Activated CD8-positive, alpha-beta memory T cell treated with anti-CD3 and anti-CD28 coated beads, Interleukin-2, amount 50 U/mL, for 48 hours (primary cell): ENCODE data around the gene KRTAP2-4.
"Not testable (repeated sequence)": the region's sequence is repeated elsewhere in the genome, so short reads cannot be mapped to it uniquely, and the experiment has no call there.

ENCODE experiments used
- DNase-seq: peaks from one replicate; pipeline ENCODE4 v3.0.0-alpha.2; 2020

The KRTAP2-4 gene

DNA sequence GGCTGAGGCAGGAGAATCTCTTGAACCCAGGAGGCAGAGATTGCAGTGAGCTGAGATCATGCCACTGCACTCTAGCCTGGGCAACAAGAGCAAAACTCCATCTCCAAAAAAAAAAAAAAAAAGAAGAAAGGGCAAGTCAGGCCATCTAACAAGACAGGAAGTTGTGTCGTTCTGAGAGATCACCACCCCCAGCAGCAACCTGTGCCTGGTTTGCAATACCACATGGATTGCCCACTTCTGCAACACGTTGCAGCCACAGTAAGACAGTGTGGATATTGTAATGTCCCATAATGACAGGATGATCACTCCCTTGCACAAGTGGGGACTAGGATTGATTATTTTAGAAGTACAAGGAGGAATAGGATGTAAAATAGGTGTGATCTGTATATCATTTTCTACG is 3.4 kb upstream of the KRTAP2-4 start:
- no peak for DNase-seq

DNA sequence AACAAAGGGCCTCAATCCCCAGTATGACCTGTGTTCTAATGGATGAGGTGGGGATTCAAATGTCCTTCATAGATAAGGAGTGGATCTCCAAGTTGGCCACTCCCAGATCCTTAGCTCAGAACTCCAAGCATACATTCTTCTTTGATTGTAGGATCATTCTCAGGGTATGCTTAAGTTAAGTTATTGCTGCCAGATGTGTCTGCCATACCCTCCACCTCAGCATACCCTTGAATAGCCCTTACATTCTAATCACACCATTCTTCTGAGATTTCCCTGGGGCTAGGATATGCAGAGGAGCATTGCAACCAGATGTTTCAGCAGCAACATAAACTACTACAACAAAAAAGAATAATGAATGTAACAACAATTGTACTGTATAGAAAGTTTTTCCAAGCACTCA is 1.6 kb upstream of the KRTAP2-4 start:
- DNase-seq, result no peak

DNA sequence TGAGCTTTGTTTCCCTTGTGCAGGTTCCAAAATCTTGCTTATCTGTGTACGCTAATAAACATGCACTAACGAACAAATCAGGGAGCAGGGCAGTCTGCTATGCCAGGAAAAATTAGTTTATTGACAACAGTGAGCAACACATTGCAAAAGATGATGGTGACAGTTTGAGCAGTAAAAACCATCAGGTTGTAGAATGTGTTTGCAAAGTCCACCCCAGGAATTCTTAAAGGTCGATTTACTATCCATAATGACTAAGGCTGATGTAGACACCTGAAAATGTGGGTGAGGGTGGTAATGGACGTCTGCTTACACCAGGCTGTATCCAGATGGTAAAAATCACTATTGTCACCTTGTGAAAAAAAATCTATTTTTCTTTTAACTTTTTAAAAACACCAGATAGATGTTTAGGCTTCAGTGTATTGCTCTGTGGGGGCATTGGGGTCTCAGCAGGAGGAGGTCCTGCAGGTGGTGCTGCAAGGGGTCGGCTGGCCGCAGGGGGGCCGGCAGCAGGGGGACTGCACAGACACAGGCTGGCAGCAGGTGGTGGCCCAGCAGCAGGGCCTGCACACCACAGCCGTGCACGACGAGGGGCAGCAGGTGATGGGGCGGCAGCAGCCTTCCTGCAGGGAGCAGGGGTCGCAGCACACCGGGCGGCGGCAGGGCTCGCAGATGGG is 526 bp downstream of the KRTAP2-4 start:
- not testable (repeated sequence) for DNase-seq

DNA sequence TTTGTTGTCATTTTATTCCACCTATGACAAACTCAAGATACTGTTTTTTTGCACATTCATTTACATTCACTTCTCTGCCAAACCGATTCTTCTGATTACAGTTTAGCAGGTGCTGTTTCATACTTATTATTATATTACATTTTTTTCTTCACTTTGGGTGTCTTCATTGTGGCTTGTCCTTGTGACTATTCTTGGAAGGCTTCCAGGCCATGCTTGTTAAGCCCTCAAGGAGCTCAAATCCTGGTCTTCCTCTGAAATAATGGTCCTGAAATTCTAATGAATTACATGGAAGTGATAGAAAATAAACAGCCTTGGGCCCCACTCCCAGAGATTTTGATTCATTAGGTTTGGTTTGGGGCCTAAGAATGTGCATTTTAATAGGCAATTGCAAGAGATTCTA is 1.4 kb downstream of the KRTAP2-4 start:
- no peak for DNase-seq

DNA sequence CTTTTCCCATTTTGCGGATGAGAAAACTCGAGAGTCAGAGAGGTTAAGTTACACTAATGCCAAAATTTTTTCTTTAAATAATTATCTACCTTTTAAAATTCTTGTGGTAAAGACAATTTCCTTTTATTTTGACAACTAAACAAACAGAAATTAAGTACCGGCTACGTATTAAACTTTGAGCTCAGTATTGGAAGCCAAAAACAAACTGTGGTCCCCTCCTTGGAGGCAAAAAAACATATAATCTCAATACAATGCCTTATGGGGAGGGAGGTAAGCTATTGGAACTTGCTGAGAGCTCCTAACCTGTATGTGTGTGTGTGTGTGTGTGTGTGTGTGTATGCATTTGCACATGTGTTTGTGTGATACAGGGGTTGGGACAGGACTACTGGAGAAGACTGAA is 2.2 kb downstream of the KRTAP2-4 start:
- no peak for DNase-seq

DNA sequence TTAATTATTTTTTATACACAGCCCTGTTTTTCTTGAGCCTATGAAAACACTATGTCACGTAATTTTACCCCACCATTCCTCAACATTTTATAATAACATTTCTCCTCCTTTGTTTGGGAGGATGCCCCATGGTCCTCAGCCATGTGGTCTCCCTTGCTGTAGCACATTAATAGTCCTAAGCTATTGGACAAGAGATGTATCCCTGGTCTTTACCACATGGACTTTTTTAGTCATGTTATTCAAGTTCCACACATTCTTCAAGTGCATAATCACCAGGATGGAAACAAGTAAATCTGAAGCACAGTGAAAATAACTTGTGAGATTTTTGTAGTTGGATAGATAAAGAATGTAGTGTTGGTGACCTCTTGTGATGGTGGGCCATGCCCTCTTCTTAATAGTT is 3.7 kb downstream of the KRTAP2-4 start:
- DNase-seq, result no peak

DNA sequence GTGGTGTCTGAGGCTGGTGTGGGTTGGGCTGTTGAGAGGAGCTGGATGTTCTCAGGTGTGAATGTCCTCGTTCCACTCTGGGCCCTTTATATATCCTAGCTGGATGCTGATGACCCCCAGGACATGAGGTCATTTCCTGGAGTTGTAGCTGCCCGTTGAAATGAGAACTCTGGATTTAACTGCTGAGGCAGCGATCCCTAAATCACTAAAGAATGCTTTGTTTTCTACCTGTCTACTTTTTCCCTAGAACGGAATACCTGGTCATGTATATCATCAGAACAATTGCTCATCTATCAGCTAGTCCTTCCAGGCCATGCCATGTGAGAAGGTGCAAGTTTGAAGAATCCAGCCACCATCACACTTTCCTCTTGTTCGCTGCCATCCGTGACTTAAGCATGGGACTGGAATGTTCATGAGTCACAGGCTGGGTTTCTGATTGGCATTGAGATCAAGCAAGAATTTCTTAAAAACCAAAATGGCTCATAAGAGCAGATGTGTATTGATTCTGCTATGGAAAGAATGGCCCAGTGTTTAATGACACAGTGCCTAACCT is 5.6 kb downstream of the KRTAP2-4 start, which contains the start of gene KRTAP2-3:
KRTAP2-3 (minus strand) TSS at position 63 of the 553 bp plus-strand sequence. CDS start 64 bp downstream, outside the sequence.
- no peak for DNase-seq

DNA sequence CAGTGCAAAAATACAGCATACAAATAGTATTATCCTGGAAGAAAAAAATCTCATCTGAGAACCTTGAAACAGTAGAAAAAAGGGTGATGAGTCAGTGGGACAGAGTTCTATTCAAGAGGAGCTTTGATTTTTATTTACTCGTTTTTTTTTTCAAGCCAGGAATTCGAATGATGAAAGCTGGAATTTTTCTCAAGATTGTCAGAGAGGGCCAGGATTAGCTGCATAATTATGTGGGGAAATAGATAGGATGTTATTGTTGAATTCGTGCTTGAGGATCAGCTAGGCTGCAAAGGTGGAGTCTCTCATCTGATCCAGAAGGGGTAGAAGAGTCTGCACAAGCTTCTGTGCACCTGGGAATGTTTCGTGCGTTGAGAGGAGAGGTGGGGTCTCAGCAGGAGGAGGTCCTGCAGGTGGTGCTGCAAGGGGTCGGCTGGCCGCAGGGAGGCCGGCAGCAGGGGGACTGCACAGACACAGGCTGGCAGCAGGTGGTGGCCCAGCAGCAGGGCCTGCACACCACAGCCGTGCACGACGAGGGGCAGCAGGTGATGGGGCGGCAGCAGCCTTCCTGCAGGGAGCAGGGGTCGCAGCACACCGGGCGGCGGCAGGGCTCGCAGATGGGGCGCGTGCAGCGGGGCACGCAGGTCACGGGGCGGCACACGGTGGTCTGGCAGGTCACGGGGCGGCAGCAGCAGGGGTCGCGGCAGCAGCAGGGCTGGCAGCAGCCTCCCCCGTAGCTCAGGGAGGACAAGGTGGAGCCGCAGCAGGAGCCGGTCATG is 6.2 kb downstream of the KRTAP2-4 start:
- DNase-seq, result not testable (repeated sequence)

DNA sequence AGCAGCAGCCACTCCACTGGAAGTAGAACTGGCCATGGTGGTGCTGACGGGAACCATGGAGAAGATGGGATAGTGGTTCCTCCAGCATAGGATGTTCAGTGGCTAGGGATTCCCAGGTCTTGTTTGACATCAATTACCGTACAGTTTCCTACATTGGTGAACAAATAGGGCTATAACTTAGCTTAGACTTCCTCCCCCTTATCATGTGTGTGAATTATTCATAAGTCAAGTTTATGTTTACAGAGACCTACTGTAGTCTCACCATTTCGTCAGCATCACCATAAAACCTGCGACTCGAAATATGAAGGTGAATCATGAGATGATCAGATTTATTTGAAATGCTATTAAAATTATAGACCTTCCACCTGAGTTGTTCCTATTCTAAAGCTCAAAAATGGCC is 6.9 kb downstream of the KRTAP2-4 start:
- DNase-seq, result no peak

DNA sequence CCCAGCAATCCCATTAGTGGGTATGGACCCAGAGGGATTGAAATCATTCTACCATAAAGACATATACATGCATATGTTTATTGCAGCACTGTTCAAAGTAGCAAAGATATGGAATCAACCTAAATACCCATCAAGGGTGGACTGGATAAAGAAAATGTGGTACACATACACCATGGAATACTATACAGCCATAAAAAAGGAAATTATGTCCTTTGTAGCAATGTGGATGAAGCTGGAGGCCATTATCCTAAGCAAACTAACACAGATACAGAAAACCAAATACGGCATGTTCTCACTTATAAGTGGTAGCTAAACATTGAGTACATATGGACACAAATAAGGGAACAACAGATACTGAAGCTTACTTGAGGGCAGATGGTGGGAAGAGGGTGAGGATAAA is 8.1 kb downstream of the KRTAP2-4 start:
- no peak for DNase-seq

DNA sequence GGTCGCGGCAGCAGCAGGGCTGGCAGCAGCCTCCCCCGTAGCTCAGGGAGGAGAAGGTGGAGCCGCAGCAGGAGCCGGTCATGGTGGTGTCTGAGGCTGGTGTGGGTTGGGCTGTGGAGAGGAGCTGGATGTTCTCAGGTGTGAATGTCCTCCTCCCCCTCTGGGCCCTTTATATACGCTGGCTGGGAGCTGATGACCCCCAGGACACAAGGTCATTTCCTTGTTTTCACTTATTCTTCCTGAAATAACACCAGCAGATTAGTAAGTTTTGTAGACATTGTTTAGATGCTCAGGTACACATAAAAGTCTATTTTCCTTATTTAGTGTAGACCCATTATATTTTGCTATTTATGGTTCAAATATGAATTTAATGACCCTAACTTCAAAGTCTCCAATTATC is 10.5 kb downstream of the KRTAP2-4 start, which contains the start of gene KRTAP2-2:
KRTAP2-2 (minus strand) TSS at position 101 of the 400 bp plus-strand sequence; CDS start at position 82, 19 bp downstream.
- not testable (repeated sequence) for DNase-seq

DNA sequence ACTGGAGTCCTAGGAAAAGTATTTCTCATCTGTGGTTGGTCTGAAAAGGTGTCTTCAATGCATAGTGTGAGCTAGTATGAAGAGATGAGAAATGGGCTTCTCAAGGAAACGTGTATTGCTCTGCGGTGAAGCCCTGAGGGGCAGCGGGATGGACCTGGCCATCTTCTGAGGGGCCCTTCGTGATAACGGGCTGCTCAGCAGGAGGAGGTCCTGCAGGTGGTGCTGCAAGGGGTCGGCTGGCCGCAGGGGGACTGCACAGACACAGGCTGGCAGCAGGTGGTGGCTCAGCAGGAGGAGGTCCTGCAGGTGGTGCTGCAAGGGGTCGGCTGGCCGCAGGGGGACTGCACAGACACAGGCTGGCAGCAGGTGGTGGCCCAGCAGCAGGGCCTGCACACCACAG is 11.1 kb downstream of the KRTAP2-4 start:
- DNase-seq, result not testable (repeated sequence)

DNA sequence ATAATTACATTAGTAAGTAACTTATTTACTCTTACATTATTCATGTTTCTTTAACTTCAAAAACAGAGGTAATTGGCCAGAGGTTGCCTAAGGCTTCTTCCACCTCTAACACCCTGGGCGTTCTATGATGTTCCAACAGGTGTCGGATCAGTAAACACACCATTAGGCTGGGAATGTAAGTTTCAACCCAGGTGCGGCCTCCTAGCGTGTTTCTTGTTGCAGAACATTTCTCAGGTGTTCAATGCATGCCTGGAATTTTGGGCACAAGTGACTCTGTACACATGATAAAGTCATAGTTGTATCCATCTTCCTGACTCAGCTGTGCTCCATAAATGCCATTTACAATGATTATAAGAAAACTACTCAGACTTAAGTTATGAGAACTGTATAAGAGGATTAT is 11.7 kb downstream of the KRTAP2-4 start:
- no peak for DNase-seq

DNA sequence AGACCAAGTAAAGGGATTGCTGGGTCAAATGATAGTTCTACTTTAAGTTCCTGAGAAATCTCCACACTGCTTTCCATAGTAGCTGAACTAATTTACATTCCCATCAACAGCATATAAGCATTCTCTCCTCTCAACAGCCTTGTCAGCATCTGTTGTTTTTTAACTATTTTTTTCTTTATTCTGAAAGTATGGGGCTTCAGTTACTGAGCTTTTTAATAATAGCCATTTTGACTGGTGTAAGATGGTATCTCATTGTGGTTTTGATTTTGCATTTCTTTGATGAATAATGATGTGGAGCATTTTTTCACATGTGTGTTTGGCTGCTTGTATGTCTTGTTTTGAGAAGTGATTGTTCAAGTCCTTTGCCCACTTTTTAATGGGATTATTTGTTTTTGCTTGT is 13.1 kb downstream of the KRTAP2-4 start:
- DNase-seq, result no peak

DNA sequence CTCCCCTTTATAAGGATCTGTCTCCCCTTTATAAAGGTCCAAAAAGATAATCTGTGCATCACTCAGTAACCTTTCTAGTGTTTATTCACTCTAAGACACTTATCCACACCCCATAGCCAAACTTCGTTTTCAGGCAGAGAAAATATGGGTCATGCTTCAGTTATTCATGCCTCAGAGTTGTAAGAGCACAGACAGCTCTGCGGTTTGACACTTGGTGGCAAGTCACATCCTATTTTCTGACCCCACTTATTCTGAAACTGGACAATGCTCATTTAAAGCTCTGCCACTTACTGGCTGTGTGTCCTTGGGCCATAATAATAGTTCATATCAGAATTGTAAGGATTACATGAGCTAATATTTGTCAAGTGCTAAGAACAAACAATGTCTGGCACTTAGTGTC is 16.6 kb downstream of the KRTAP2-4 start:
- no peak for DNase-seq

DNA sequence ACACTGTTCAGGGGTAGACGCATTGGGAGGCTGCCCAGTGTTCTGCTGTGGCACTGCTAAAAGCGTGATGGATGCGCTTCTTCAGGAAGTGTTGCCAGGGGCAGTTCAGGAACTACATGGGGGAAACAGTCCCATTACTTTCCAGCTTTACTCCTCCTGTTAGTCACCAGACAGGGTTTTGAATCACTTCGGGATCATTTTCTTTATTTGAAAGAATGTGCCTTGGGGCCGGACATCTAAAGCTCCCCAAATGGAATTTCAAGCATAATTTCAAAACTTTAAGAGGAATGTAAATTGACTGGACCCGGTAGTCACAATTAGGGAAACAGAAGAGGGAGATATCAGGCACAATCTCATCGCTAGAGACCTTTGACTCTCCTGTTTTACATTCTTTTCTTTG is 17.2 kb downstream of the KRTAP2-4 start:
- no peak for DNase-seq

DNA sequence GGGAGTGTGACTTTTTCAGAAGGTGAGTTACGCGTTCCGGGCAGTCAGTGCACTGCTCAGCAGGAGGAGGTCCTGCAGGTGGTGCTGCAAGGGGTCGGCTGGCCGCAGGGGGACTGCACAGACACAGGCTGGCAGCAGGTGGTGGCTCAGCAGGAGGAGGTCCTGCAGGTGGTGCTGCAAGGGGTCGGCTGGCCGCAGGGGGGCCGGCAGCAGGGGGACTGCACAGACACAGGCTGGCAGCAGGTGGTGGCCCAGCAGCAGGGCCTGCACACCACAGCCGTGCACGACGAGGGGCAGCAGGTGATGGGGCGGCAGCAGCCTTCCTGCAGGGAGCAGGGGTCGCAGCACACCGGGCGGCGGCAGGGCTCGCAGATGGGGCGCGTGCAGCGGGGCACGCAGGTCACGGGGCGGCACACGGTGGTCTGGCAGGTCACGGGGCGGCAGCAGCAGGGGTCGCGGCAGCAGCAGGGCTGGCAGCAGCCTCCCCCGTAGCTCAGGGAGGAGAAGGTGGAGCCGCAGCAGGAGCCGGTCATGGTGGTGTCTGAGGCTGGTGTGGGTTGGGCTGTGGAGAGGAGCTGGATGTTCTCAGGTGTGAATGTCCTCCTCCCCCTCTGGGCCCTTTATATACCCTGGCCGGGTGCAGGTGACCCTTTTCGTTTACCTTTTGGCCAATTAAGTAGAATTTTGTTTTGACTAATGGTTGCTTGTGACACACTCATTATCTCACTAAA is 18.8 kb downstream of the KRTAP2-4 start, which contains the start of gene KRTAP2-1:
KRTAP2-1 (minus strand) TSS at position 582 of the 731 bp plus-strand sequence; CDS start at position 533, 49 bp downstream.
- not testable (repeated sequence) for DNase-seq

DNA sequence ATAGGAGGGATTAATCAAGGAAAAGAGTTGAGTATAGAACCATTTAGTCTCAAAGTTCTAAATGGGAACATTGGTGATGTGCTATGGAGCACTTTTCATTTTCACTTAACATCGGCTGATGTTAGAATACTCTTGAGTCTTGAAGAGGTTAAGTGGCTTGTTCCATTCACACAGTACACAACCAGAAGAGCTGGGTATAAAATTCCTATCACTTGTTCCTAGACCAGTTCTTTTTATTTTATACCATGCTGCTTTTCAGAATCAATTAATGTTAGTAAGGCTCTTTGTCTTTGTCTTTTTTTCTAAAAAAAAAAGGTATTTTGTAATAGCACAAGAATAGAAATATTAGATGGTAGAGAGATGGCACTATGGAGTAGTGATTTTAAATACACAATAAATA is 22.7 kb downstream of the KRTAP2-4 start:
- DNase-seq, result no peak

DNA sequence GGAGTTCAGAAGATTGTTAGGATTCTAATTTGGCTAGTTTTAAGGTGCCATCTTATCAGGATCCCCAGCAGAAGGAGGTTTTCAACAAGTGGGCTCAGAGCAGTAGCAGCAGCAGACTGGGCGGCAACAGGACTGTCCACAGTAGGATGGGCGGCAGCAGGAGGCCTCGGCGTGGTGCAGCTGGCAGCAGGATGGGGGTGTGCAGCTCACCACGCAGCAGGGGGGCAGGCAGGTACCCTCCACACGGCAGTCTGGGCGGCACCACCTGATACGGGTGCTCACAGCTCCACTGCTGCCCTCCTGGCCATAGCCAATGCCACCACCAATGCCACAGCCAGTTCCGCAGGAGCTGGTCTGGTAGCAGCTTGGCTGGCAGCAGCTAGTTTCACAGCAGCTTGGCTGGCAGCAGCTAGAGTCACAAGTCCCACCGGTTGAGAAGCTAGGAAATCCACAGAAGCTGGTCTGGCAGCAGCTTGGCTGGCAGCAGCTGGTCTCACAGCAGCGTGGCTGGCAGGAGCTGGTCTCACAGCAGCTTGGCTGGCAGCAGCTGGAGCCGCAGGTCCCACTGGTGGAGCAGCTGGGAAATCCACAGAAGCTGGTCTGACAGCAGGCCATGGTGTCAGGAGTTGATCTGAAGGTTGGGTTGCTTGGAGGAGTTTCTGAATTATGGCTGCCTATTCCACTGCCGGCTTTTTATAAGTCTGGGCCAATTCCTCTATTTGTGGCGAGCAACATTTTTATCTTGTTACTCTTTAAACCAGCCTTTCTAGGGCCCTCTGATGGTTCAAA is 24.7 kb downstream of the KRTAP2-4 start, which contains the start of gene KRTAP1-1:
KRTAP1-1 (minus strand) TSS at position 668 of the 789 bp plus-strand sequence; CDS start at position 615, 53 bp downstream.
- DNase-seq, result not testable (repeated sequence)

DNA sequence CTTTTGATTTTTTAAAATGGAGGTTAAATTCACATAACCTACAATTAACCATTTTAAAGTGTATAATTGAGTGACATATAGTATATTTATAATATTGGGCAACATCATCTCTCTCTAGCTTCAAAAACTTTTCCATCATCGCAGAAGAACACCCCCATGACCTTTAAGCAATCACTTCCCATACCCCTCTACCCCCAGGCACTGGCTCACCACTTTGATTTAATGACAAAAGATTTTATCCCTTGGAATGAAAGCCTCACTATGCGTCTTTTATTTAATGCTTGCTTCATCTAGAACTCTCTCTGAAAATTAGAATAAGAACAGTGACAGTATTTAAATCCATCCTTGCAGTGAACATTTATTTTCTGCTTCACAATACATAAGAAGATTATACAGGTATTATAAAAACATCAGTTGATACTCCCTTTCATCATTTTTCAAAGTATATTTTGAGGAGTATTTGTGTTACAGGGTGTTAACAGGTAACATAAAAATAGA is 27.8 kb downstream of the KRTAP2-4 start:
- DNase-seq, result no peak

DNA sequence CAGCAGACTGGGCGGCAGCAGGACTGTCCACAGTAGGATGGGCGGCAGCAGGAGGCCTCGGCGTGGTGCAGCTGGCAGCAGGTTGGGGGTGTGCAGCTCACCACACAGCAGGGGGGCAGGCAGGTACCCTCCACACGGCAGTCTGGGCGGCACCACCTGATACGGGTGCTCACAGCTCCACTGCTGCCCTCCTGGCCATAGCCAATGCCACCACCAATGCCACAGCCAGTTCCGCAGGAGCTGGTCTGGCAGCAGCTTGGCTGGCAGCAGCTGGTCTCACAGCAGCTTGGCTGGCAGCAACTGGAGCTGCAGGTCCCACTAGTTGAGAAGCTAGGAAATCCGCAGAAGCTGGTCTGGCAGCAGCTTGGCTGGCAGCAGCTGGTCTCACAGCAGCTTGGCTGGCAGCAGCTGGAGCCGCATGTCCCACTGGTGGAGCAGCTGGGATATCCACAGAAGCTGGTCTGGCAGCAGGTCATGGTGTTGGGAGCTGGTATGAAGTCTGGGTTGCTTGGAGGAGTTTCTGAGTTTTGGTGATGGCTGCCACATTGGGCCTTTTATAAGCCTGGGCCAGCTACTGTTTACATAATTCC is 31.2 kb downstream of the KRTAP2-4 start, which contains the start of gene KRTAP1-3:
KRTAP1-3 (minus strand) TSS at position 529 of the 590 bp plus-strand sequence; CDS start at position 476, 53 bp downstream.
- not testable (repeated sequence) for DNase-seq
